Measurements from ENCODE around the gene MTFR1L.
"Not testable (repeated sequence)": the region's sequence is repeated elsewhere in the genome, so short reads cannot be mapped to it uniquely, and the experiment has no call there.

MTFR1L gene

DNA sequence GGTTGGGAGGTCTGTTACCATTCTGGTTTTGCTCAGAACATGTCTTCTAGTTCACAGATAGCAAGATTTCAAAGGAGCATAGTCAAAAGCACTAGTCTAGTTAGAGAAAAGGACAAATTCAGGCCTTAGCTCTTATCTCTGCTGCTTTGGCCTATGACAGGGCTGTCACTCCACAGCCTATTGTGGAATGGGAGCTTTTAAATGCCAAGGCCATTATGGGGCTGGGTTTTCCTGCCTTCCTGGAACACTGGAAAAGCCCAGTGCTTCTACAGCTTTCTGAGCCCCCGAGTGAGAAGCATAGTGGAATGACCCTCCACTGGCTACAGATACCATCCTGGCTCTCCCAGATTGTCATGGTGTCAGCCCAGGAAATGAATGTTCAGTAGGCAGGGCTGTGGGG, 9.3 kb downstream of the MTFR1L start:
- no peak for DNase-seq

DNA sequence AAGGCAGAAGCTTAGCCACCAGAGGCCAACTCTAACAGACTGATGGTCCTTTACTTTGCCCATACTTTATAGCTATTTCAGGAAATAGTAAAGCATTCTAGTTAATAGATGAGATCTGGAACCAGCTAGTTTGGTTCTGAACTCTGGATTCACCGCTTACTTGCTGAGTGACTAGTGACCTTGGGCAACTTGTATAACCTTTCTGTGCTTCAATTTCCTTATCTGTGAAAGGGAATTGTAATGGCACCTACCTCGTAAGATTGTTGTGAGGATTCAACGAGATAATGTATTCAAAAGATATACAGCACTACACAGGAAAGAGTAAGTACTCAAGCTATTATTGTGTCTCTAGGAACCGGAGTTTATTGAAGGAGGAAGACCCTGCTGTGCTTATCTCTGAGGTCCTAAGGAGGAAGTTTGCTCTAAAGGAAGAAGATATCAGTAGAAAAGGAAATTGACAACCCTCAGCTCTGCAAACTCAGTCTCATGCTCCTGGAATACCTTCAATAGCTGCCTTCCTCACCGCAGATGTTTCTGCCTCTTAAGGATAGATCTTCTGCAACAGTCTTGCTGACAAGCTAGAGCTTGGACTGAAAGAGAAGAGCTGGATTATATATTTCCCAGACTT, 11.9 kb downstream of the MTFR1L start:
- no peak for DNase-seq

GRCh38 chr1:25832336-25833037, 12.7 kb downstream of the MTFR1L start:
- DNase-seq: no peak

DNA sequence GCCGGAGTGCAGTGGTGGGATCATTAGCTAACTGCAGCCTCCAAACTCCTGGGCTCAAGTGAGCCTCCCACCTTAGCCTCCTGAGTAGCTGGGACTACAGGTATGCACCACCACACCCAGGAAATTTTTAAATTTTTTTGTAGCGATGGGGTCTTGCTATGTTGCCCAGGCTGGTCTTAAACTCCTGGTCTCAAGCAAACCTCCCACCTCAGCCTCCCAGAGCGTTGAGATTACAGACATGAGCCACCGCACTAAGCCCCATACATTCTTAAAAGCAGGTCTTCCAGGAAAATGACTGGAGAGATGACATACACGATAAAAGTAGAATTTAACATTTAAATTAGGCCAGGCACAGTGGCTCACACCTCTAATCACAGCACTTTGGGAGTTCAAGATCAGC, 13.4 kb downstream of the MTFR1L start:
- DNase-seq: no peak

GRCh38 chr1:25834894-25835293, 15.1 kb downstream of the MTFR1L start:
- DNase-seq: no peak

GRCh38 chr1:25836695-25837094, 16.9 kb downstream of the MTFR1L start:
- no peak for DNase-seq

- DNase-seq: no peak
These were observed 17.6 kb downstream of the MTFR1L start for GRCh38 chr1:25837262-25837875.

DNA sequence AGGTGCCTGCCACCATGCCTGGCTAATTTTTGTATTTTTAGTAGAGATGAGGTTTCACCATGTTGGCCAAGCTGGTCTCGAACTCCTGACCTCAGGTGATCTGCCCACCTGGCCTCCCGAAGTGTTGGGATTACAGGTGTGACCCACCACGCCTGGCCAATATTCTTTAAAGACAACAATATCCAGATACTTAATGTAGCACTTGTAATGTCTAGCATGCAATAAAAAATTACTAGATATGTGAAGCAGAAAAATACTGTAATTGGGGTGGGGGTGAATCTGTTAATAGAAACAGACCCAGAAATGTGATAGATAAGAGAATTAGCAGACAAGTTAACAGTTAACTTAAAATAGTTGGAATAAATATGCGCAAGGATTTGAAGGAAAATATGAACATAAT, 20.1 kb downstream of the MTFR1L start:
- DNase-seq: not testable (repeated sequence)

- DNase-seq: no peak
These were observed 23.7 kb downstream of the MTFR1L start for GRCh38 chr1:25843483-25843882.

DNA sequence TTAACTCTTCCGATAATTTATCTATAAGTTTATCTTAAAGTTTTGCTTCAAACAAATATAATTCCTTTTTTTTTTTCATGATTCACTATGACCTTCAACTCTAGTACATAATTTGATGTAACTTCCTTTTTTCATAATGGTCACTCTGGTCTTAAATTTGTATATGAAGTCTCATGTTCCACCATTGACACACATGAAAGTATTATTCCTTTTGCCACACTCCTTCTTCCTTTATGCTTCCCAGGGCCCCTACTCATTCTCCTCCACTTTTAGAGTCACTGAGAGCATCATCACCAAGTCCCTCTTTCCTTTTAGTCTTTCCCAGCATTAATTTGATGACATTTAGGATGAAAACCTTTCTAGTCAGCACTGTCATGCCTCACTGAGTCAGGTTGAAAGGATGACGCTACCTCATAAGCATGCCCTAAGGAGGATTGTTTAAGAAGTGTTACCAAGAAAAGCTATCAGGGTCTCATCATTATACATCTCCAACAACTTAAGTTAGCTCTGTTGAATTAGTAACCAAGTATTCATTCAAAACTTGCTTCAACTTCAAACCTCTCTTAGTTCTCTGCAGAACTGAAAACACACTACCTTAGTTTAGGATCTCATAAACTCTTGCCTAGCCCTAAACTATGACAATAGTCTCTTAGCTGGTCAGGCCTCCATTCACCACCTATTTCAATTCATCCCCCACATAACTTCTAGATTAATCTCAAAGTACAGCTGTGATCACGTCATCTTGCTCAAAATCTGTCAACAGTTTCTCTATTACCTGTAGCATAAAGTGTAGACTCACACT, 25.0 kb downstream of the MTFR1L start:
- DNase-seq: no peak

DNA sequence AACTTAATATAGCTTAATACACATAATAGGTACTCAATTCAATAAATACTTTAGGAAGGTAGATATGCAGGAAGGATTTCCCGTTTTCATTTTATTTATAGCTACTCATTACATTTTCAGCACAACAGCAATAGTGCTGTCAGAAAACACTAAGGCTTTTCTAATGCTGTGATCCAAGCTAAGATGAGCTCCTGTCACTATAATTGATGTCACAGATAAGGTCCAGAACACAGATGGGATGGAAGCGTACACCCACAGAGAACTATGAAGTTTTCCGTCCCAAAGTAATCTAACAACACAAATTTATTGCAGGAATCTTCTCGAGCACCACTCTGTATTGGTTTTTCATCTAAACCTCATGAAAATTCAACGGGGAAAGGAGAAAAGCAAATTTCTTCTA, 25.9 kb downstream of the MTFR1L start:
- DNase-seq: no peak

DNA sequence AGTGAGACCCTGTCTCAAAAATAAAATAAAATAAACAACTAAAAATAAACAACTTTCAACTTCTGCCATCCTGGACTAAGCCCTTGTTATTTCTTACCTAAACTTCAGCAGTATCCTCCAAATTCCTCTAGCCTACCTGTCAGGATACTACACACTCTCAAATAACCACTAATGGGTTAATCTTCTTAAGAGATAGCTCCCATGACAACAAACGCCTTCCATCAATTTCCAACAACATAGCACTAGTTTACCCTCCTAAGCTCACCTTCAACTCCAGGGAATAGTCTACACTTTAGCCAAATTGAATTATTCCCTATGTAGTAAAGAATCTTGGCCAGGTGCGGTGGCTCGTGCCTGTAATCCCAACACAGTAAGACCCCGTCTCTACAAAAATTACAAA, 28.2 kb downstream of the MTFR1L start:
- DNase-seq: no peak

DNA sequence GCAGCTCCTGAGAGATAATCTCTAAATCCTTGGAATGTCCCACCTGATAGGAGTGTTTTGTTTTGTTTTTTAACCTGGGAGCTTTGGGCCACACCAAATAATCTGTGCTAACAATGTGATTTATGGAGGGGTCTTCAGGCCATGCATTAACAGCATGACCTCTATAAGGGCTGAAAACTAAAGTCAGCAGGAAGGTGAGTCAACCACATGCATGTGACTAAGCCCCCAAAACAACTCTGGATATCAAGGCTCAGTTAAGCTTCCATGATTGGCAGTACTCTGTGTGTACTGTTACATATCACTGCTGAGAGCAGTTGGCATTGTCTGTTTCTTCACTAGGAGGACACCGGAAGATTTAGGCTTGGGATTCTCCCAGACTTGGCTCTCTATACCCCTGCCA, 28.8 kb downstream of the MTFR1L start:
- no peak for DNase-seq

DNA sequence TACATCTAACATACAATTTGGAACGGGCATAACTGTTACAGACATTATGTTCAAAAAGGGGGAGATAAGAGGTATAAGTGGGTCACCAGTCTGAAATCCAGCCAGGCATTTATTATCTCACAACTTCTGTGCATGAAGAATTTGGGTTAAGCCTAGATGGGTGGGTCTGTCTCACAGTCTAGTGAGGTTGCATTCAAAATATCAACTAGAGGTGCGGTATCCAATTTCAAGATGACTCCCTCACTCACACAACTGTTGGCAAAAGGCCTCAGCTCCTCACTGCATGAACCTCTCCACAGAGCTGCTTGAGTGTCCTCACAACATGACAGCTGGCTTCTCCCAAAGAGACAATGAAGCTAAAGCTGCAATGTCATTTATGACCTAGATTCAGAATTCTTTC, 34.8 kb downstream of the MTFR1L start:
- DNase-seq: no peak

GRCh38 chr1:25856856-25857255, 37.1 kb downstream of the MTFR1L start:
- no peak for DNase-seq

- DNase-seq: no peak
These were observed 38.7 kb downstream of the MTFR1L start for GRCh38 chr1:25858494-25858893.

DNA sequence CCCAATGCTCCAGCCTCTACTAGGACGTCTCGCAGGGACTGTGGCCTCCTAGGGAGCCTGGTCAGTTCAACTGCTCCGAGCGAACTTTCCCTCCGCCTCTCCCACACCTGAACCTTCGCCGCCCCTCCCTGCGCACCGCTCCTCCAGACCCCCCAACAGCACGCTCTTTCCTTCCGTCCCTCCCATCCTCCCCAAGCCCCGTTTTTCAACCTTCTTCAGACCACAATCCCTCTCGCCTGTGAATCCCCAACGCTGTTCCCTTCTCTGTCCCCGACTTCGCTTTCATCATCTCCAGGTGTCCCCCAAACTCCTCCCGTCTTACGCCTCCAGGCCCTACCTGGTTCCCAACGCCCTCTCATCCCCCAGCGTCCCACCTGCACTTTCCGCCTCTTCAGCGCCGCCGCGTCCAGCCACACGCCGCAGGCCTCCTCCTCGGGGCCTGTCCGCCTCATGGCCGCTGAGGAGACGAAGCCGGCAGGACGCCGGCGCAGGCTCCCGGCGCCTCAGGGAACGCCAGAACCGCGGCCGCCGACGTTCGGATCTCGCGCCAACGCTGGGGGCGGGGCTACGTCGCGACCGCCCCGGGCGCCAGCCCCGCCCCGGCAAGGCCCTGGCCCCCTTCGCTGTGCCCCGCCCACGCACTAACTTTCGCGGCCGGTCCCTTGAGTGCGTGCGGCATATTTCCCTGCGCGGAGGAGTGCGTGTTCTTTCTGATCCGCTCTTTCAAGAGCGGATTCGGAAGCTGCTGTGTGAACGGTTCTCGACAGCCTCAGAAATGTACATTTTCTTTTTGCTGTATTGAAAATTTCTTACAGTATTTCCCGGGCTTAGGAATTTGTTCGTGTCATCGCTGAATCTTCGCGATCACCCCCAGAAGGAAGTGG, 39.4 kb downstream of the MTFR1L start, which contains the start of gene AUNIP:
AUNIP (minus strand) TSS at position 552 of the 884 bp plus-strand sequence; CDS start at position 452, 100 bp downstream.
- DNase-seq: peak; percentile 76 to 83 (median 80)

DNA sequence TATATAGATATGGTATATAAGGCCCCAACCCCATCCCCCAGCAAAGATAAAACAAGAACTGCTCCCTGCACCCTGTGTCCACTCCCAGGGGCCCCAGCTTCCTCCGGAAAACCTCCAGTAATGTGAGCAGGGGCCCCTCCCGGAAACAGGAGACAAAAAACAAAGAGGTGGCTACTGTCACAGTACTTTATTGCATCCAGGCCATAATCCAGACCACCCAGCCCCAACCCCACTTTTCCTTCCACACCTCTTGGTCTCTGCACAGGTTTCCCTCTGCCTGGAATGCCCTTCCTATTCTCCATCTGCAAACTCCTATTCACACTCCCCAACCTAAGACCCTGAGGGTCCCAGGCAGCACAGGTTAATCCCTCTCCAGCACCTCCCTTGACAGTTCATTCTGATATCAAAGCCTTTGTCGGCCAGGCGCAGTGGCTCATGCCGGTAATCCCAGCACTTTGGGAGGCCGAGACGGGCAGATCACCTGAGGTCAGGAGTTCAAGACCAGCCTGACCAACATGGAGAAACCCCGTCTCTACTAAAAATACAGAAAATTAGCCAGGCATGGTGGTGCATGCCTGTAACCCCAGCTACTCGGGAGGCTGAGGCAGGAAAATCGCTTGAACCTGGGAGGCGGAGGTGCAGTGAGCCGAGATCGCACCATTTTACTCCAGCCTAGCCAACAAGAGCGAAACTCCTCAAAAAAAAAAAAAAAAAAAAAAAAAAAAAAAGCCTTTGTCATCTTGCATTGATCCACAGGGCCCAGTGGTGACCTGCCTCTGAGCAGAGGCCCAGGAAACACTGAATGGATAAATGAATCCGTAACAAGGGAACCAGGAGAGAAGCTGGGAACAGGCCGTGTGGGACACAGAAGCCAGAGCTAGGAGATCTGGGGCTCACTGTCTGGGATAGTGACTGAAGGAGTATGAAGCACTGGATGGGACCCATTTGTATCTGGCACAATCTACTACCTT, 41.8 kb downstream of the MTFR1L start:
- DNase-seq: no peak

GRCh38 chr1:25862785-25863485, 43.2 kb downstream of the MTFR1L start:
- no peak for DNase-seq

DNA sequence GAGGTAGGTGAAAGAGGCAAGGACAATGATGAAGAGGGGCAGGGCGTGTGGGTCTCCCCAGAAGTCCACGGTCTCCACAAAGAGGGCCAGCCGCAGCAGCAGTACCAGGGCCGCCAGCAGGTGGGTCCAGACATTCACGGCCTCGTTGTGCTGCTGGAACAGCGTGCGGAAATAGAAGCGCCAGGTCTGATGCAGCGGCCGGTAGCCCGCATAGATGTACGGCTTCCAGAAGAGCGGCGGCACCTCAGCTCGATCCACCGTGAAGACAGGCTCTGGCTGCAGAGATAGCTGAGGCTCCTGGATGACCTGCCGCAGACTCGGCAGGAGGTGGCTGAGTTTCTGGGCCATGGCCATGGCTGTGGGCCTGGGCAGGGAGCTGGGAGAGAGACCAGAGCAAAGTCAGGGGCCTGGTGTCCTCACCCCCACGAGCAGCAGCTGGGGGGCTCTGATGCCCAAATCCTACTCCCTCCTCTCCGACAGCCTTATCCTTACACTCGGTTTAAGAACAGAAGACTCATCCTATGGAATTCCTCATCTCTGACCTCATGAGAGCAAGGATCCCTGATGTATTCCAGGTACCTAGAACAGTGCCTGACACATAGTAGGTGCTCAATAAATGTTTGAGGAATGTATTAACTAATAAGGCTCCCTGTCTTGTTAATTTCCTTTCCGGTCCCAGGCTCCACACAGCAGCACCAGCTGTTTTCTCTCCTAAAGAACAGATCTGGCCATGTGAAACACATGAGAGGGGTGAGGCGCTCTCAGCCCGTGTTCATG, 43.9 kb downstream of the MTFR1L start:
- no peak for DNase-seq

Measured in activated CD4-positive, CD25-positive, alpha-beta regulatory T cell (primary cell).